RWPE1 (cell line): ENCODE measurements around the gene MGA.

ENCODE experiments used
- CTCF ChIA-PET: fragments of 350-600 bp; sonication (Branson Sonifier 250); formaldehyde crosslinking; extraction: SDS; loops from one replicate; lab custom pipeline; 2021; lab: Yijun Ruan, JAX
- POLR2A ChIA-PET: fragments of 400-600 bp; formaldehyde crosslinking; extraction: SDS; loops from one replicate; lab custom pipeline; 2020; ENCODE audit warnings: antibody characterized with exemption; ENCODE audit not compliant: low non-redundant PET; lab: Yijun Ruan, JAX
- DNase-seq: peaks from one replicate; pipeline ENCODE4 v3.0.0; 2012; ENCODE audit warnings: low spot score
- H3K27ac ChIP-seq: fragments of 450-650 bp; 2 replicates; pipeline ENCODE4 v1.5.1; 2017
- CTCF ChIP-seq: fragments of 450-650 bp; conservative IDR thresholded peaks from 2 replicates; pipeline ENCODE4 v1.5.1; 2017; ENCODE audit warnings: low read depth, mild to moderate bottlenecking

Gene MGA

GRCh38 chr15:41651373-41651772, 8.8 kb upstream of the MGA start:
- POLR2A ChIA-PET = no interaction called here
- CTCF ChIA-PET = interaction anchor here (0.6 kb wide), 1 partner anchor 136 kb away, joined by 7 read pairs; no protein-coding TSS in a partner anchor
- no peak for TF ChIP-seq CTCF

GRCh38 chr15:41653760-41654159, 6.4 kb upstream of the MGA start:
- no peak for TF ChIP-seq CTCF
- DNase-seq = no peak
- ChIA-PET POLR2A (no interaction called here), CTCF (interaction anchor here (0.6 kb wide), 1 partner anchor 66 kb away, joined by 3 read pairs; no protein-coding TSS in a partner anchor)
- no peak overlapping the region for H3K27ac ChIP-seq

More at GRCh38 chr15:41651373-41651772, 8.8 kb upstream of the MGA start:
- DNase-seq = no peak
- H3K27ac ChIP-seq = no peak overlapping the region

- no peak overlapping the region for H3K27ac ChIP-seq
- TF ChIP-seq CTCF = no peak
- CTCF ChIA-PET = no interaction called here
- POLR2A ChIA-PET = no interaction called here
- no peak for DNase-seq
Observed at GRCh38 chr15:41655716-41656115, 4.5 kb upstream of the MGA start.

- no peak for DNase-seq
- H3K27ac ChIP-seq = no peak overlapping the region
- POLR2A ChIA-PET = no interaction called here
- no peak for TF ChIP-seq CTCF
- CTCF ChIA-PET = no interaction called here
Observed at GRCh38 chr15:41656188-41656587, 4.0 kb upstream of the MGA start.

- ChIA-PET POLR2A (no interaction called here), CTCF (no interaction called here)
- DNase-seq = no peak
- no peak overlapping the region for H3K27ac ChIP-seq
- no peak for TF ChIP-seq CTCF
Observed at GRCh38 chr15:41658689-41659088, 1.5 kb upstream of the MGA start.

GRCh38 chr15:41659190-41659589, 1.0 kb upstream of the MGA start:
- H3K27ac ChIP-seq = no peak overlapping the region
- DNase-seq = no peak
- CTCF ChIA-PET = interaction anchor here (0.6 to 1.5 kb wide), 2 partner anchors 74 to 213 kb away, joined by 4 to 7 read pairs; no protein-coding TSS in a partner anchor
- POLR2A ChIA-PET = no interaction called here
- no peak for TF ChIP-seq CTCF
